Lower leg skin (tissue), 3 donors: ENCODE measurements around the gene AFMID.

ENCODE experiments used
- CTCF ChIP-seq, 3 donors: fragments of 450-650 bp; IDR thresholded peaks; one replicate each; pipeline ENCODE4 v1.5.1; 2016; ENCODE audit warnings: antibody characterized with exemption in 3 of 3, mild to moderate bottlenecking in 3 of 3, moderate library complexity in 2 of 3
- POLR2A ChIP-seq, 2 donors: fragments of 450-650 bp; IDR thresholded peaks; one replicate each; pipeline ENCODE4 v1.6.1; 2016 to 2017; ENCODE audit warnings: antibody characterized with exemption in 2 of 2, mild to moderate bottlenecking in 1 of 2, moderate library complexity in 1 of 2

- TF ChIP-seq POLR2A (IDR thresholded peaks at IDR 0.05) (no peak), CTCF (IDR thresholded peaks at IDR 0.05) (no peak)
Measured at GRCh38 chr17:78227455-78227916, 40.3 kb downstream of the AFMID start.
